Measurements from ENCODE around the gene CDK15. TPM values are rescaled to one million over a fixed set of nuclear protein-coding genes. Genes with fewer than 3 reads are reported as not detected.

Gene CDK15
- polyA plus RNA-seq, 2 of the 4 experiments (the other 2 are of a cell fraction), result not detected

DNA sequence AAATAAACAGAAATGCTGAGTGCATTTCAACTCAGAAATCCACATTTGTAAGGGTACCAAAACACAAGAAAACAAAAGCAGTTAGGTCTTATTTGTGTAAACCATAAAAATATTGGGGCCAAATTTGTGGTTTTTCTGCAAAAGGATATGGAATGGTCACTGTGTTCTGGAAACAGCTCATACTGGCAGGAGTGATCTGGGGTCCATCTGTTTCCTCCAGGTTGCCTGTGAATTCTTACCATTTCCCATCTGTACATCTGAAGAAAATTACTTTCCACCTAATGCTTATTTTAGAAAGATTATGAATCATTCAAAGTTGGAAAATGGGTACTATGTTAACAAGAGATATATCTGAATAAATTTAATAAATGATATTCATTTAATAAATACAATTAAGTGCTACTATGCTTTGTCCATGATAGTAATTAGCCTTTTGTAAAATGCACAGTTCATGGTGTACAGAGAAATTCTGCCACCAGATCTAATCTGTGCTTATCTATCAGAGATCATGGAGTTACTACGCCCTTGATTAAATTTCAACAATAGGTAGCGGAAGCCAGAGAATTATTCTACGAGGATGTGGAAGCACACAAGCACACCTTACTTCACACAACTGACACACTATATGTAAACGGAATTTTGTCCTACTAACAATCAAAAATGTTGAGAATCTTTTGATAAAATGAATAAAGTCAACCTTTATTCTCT is 36.5 kb upstream of the CDK15 start:
- no peak overlapping the region for H3K4me3 ChIP-seq
- no peaks in the 10 kb centered on the region for H3K9me3 ChIP-seq
- no peak overlapping the region for H3K4me2 ChIP-seq
- DNase-seq (ENCODE audit: low read depth in 1 of 2, low spot score in 1 of 2) (no peak), ATAC-seq (no peak), FAIRE-seq (no peak)
- ChIA-PET CTCF (no interaction called here), POLR2A (interaction anchor here (1.7 kb wide), 1 partner anchor 11 kb away, joined by 6 read pairs; the partner anchor contains the start of gene ALS2)
- no peaks in the 10 kb centered on the region for H3K4me1 ChIP-seq
- no peak overlapping the region for H3K27ac ChIP-seq
- TF ChIP-seq EHMT2 (IDR thresholded peaks at IDR 0.05; ENCODE audit: low read depth), result no peak
- no peak for TF ChIP-seq FOSL2 (IDR thresholded peaks at IDR 0.05)
- TF ChIP-seq FOSL2 (CRISPR knock-in tag; IDR thresholded peaks at IDR 0.05), result no peak
- no peak for TF ChIP-seq TFCP2L1 (CRISPR knock-in tag; IDR thresholded peaks at IDR 0.05)
- TF ChIP-seq, protein P1, sequence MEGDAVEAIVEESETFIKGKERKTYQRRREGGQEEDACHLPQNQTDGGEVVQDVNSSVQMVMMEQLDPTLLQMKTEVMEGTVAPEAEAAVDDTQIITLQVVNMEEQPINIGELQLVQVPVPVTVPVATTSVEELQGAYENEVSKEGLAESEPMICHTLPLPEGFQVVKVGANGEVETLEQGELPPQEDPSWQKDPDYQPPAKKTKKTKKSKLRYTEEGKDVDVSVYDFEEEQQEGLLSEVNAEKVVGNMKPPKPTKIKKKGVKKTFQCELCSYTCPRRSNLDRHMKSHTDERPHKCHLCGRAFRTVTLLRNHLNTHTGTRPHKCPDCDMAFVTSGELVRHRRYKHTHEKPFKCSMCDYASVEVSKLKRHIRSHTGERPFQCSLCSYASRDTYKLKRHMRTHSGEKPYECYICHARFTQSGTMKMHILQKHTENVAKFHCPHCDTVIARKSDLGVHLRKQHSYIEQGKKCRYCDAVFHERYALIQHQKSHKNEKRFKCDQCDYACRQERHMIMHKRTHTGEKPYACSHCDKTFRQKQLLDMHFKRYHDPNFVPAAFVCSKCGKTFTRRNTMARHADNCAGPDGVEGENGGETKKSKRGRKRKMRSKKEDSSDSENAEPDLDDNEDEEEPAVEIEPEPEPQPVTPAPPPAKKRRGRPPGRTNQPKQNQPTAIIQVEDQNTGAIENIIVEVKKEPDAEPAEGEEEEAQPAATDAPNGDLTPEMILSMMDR (IDR thresholded peaks at IDR 0.05), result no peak
- TF ChIP-seq RAD21 (conservative IDR thresholded peaks at IDR 0.05 in 1 of 2, IDR thresholded peaks at IDR 0.05 in 1 of 2), result no peak
- no peak for TF ChIP-seq ATOH8 (CRISPR knock-in tag; IDR thresholded peaks at IDR 0.05; ENCODE audit: low read depth)
- no peak for TF ChIP-seq PHF8 (IDR thresholded peaks at IDR 0.05; ENCODE audit: borderline replicate concordance, low read depth)
- TF ChIP-seq GATA3 (IDR thresholded peaks at IDR 0.05; ENCODE audit: borderline replicate concordance), result no peak
- TF ChIP-seq USF2 (IDR thresholded peaks at IDR 0.05), result no peak
- no peak for TF ChIP-seq BHLHE40 (IDR thresholded peaks at IDR 0.05; ENCODE audit: low read depth, low read length)
- WGBS (ENCODE audit: missing lambda C conversion rate), result 77% methylated on average over 4 of the region's 4 CpGs

DNA sequence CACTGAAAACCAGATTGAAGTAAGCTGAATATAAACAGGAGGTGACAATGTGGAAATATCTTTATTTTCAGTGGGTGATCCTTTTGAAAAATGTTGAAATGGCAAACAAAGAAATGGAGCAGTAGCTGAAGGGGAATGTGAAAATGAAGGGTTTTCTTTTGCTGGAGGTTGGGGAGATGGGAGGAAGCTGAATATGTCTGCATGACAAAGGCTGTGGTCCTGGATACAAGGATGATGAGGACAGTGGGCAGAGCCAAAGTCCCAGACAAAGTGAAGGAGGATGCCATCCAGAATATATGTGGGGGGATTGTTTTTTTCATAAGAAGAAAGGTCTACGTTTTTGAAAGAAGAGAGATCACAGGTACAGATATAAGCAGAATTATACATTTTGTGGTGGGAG is 32.3 kb upstream of the CDK15 start:
- ATAC-seq (no peak), FAIRE-seq (no peak), DNase-seq (ENCODE audit: low read depth in 1 of 2, low spot score in 1 of 2) (no peak)
- TF ChIP-seq ESRRA (IDR thresholded peaks at IDR 0.05; ENCODE audit: borderline replicate concordance, low read length) (no peak), CHD4 (IDR thresholded peaks at IDR 0.05; ENCODE audit: borderline replicate concordance) (no peak), HOXB13 (CRISPR knock-in tag; IDR thresholded peaks at IDR 0.05; ENCODE audit: low read depth) (no peak), PHF8 (IDR thresholded peaks at IDR 0.05; ENCODE audit: borderline replicate concordance, low read depth) (no peak), RAD21 (conservative IDR thresholded peaks at IDR 0.05 in 1 of 2, IDR thresholded peaks at IDR 0.05 in 1 of 2) (no peak), ZFP36 (IDR thresholded peaks at IDR 0.05; ENCODE audit: borderline replicate concordance, partially characterized antibody) (no peak), RCOR1 (IDR thresholded peaks at IDR 0.05; ENCODE audit: low read depth, low read length) (no peak)
- WGBS (ENCODE audit: missing lambda C conversion rate), result 71% methylated on average over 1 of the region's 1 CpG
- H3K4me1 ChIP-seq, result peaks cover 21% of the 10 kb centered on the region
- CTCF ChIA-PET, result no interaction called here
- POLR2A ChIA-PET, result no interaction called here
- H3K9me3 ChIP-seq, result no peaks in the 10 kb centered on the region
- no peak overlapping the region for H3K4me2 ChIP-seq
- H3K4me3 ChIP-seq, result no peak overlapping the region
- H3K27ac ChIP-seq, result no peak overlapping the region

- FAIRE-seq, result no peak
- DNase-seq (ENCODE audit: low read depth in 1 of 2, low spot score in 1 of 2), result no peak
- H3K4me3 ChIP-seq, result no peak overlapping the region
- TF ChIP-seq HMGXB4 (CRISPR knock-in tag; IDR thresholded peaks at IDR 0.05; ENCODE audit: borderline replicate concordance) (no peak), CHD4 (IDR thresholded peaks at IDR 0.05; ENCODE audit: borderline replicate concordance) (no peak), MYC (IDR thresholded peaks at IDR 0.05; ENCODE audit: borderline replicate concordance, low read length) (no peak), EP300 (IDR thresholded peaks at IDR 0.05) (no peak), BHLHE40 (IDR thresholded peaks at IDR 0.05; ENCODE audit: low read depth, low read length) (no peak), RNF2 (IDR thresholded peaks at IDR 0.05; ENCODE audit: borderline replicate concordance, low read depth) (no peak), EHF (CRISPR knock-in tag; IDR thresholded peaks at IDR 0.05) (no peak), CEBPB (IDR thresholded peaks at IDR 0.05) (no peak), KDM1A (IDR thresholded peaks at IDR 0.05; ENCODE audit: low read depth) (no peak)
- ChIA-PET CTCF (no interaction called here), POLR2A (no interaction called here)
- no peaks in the 10 kb centered on the region for H3K9me3 ChIP-seq
- peaks cover 27% of the 10 kb centered on the region for H3K4me1 ChIP-seq
- H3K4me2 ChIP-seq, result no peak overlapping the region
- no peak overlapping the region for H3K27ac ChIP-seq
- 89% methylated on average over 2 of the region's 2 CpGs for whole genome bisulfite sequencing (ENCODE audit: missing lambda C conversion rate)
- ATAC-seq, result no peak
Measured at GRCh38 chr2:201774546-201774945, 31.8 kb upstream of the CDK15 start.

All from A549 (cell line).